ENCODE data around the gene SMIM32.

The SMIM32 gene

DNA sequence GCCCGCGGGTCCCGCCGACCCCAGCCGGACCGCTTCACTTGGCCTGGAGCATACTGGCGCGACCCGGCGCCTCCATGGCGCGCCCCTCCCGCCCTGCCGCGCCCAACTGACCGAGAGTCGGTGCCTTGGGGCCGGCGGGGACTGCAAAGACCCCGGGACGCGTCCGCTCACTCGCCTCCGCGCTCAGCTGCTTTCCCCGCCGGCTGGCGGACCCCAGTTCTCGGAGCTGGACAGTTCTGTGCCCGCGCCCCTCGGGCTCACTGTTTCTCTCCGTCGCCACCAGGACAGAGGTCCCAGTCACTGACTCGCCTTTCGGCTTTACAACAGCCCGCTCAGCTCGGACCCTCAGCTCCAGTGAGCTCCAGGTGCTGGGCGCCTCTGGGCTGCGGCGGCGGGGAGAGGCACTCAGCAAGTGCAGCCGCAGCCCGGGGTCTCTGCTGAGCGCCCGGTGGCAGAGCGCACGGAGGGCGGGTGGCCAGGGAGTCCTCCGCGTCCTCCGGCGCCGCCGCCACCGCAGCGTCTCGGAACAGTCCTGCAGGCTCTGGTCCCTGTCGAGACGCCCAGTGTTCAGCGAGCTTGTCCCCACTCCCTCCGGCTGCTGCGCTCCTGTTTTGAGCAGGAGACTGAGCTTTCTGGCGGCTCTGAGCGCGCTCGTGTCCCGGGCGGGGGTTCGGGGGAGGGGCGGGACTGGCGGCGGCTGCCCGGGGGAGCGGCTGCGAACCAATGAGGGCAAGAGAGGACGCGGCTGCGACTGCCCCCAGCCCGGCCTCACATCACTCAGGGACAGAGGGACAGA lies at the start of gene SMIM32:
SMIM32 (minus strand) TSS at position 637 of the 796 bp plus-strand sequence. CDS start 638 bp downstream, outside the sequence.
- TF ChIP-seq, protein P1, sequence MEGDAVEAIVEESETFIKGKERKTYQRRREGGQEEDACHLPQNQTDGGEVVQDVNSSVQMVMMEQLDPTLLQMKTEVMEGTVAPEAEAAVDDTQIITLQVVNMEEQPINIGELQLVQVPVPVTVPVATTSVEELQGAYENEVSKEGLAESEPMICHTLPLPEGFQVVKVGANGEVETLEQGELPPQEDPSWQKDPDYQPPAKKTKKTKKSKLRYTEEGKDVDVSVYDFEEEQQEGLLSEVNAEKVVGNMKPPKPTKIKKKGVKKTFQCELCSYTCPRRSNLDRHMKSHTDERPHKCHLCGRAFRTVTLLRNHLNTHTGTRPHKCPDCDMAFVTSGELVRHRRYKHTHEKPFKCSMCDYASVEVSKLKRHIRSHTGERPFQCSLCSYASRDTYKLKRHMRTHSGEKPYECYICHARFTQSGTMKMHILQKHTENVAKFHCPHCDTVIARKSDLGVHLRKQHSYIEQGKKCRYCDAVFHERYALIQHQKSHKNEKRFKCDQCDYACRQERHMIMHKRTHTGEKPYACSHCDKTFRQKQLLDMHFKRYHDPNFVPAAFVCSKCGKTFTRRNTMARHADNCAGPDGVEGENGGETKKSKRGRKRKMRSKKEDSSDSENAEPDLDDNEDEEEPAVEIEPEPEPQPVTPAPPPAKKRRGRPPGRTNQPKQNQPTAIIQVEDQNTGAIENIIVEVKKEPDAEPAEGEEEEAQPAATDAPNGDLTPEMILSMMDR (conservative IDR thresholded peaks at IDR 0.05; ENCODE audit: low read depth, low read length): no peak
- peak within 1 kb of the TSS; percentile 40 for H3K4me3 ChIP-seq (ENCODE audit: low read length)
- DNase-seq (ENCODE audit: low read depth): no peak

DNA sequence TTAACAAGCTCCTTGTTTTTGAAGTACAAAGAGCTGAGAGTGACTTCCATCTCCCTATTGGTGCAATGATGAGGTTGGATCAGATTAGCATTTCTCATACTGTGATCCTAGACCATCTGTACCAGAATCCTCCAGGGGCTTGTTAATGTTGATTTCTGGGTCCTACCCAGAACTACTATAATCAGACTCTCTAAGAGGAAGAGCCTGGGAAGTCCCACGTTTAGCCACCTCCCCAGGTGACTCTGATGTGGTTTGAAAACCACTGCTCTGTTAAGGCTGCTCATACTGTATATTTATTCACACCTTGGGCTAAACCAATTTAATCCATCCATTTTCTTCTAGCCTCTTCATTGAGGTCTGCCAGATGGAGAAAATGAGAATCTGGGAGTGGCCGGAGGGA lies 49.6 kb upstream of the SMIM32 start:
- TF ChIP-seq, protein P1 (conservative IDR thresholded peaks at IDR 0.05; ENCODE audit: low read depth, low read length): no peak
- DNase-seq (ENCODE audit: low read depth): no peak
- no peak overlapping the region for H3K4me3 ChIP-seq (ENCODE audit: low read length)

DNA sequence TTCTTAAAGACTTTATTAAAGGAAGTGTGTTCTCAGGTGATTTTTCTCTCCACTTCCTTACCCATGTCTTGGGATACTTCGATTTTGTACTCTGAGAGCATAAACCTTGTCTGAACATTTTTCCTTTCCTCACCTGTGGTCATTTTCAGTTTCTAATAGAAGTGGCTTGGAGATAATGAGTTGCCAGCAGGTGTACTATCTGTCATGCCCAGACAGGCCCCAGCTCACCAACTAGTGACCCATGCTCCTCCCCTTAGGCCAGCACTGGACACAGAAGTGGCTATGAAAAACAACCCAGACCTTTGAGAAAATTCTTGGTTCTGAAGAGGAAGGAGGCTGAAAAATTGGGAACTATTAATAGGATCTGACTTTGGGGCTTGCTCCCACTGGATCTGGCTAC lies 49.2 kb upstream of the SMIM32 start:
- DNase-seq (ENCODE audit: low read depth): no peak
- TF ChIP-seq, protein P1 (conservative IDR thresholded peaks at IDR 0.05; ENCODE audit: low read depth, low read length): no peak
- H3K4me3 ChIP-seq (ENCODE audit: low read length): no peak overlapping the region

DNA sequence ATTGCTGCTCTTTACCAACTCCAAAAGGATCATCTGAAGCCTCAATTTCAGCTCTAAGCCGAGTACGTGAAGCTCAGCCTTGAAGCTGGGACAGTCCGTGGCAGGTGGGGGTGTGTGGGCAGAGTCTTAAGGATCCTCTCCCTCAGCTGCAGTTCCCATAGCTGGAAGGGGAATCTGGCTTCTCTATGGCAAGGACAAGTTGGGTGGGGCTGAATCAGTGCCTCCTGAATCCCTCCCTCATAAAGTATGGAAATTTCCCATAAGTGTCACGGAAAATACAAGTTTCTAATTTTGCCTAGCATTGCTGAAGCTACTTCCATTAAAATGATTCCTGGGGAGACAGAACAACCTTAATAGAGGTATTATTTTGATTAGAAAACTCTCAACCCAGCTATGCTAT lies 47.9 kb upstream of the SMIM32 start:
- TF ChIP-seq, protein P1 (conservative IDR thresholded peaks at IDR 0.05; ENCODE audit: low read depth, low read length): no peak
- no peak for DNase-seq (ENCODE audit: low read depth)
- H3K4me3 ChIP-seq (ENCODE audit: low read length): no peak overlapping the region

DNA sequence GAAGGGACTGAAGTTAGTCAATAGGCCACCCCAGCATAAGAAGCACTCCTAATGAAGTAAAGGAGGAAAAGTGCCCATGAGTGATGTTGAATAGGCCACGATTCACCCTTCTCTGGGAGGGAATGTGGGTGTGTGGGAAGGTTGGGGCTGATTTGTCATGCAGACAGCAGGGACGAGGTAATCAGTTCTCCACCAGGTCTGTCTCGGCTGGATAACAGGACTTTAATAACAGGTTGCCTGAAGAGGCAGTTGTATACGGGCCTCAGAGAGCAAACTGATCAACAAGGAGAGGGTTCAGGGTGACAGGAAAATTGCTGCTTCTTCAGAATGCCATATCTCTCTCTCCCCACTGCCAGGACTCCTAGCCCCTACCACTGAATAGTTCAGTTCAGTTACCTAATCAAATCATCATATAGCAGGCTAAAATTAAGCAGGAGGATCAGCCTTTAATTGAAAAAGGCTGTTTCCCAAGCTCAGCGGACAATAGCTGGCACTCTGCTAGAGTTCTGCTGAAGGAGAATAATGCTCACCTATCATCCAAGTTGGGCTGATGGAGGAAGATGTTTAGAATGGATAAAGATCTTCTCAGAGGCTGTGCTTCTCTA lies 43.6 kb upstream of the SMIM32 start:
- DNase-seq (ENCODE audit: low read depth): no peak
- no peak overlapping the region for H3K4me3 ChIP-seq (ENCODE audit: low read length)
- TF ChIP-seq, protein P1 (conservative IDR thresholded peaks at IDR 0.05; ENCODE audit: low read depth, low read length): no peak

DNA sequence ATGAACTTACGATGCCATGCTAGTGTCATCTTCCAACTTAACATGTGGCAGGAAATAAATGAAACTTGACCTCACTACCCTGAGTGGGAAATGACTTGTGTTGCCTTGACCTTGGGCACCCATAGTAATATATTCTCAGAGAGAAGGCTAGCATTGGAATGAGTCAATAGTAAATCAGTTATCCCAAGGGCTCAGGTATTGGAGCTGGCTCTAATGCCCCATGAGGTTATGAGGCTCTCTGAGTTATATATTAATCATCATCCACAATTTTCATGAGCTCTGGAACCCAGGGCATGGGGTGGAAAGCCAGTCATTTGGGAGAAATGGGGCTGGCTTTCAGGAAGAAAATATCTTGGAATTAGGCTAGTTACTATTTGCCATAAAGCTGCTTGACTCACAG lies 42.4 kb upstream of the SMIM32 start:
- TF ChIP-seq, protein P1 (conservative IDR thresholded peaks at IDR 0.05; ENCODE audit: low read depth, low read length): no peak
- no peak overlapping the region for H3K4me3 ChIP-seq (ENCODE audit: low read length)
- DNase-seq (ENCODE audit: low read depth): no peak

DNA sequence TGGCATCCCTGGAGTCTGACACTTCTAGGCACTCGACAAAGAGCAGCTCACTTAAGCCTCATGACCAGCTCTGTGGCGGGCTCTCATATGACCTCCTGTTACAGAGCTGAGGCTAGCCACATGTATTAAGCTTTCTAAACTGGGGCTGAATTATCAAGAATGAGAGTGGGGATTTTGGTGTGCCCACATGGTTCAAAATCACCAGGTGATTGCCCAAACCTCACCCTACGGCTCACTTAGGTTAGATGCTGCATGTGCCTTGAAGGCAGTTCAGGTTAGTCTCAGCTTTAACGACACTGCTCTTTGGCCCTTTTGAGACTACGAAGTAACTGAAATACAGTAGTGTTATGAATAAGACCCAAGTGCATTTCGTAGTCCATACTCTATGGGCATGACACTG lies 39.4 kb upstream of the SMIM32 start:
- H3K4me3 ChIP-seq (ENCODE audit: low read length): no peak overlapping the region
- DNase-seq (ENCODE audit: low read depth): no peak
- TF ChIP-seq, protein P1 (conservative IDR thresholded peaks at IDR 0.05; ENCODE audit: low read depth, low read length): no peak
